UCSD-AML1 (cell line): Measurements from ENCODE around the gene FOXF1.

ENCODE experiments used
- DNase-seq: peaks from one replicate; lab custom pipeline; 2025; ENCODE audit not compliant: unreplicated experiment; lab: John Stamatoyannopoulos, UW

The FOXF1 gene

GRCh38 chr16:86515777-86516622 lies 5.7 kb downstream of the FOXF1 start:
- no peak for DNase-seq

GRCh38 chr16:86516623-86517003 lies 6.3 kb downstream of the FOXF1 start:
- no peak for DNase-seq

- no peak for DNase-seq
These were observed 6.7 kb downstream of the FOXF1 start for GRCh38 chr16:86517033-86517432.

- peak; percentile 58 for DNase-seq
These were observed 7.4 kb downstream of the FOXF1 start for GRCh38 chr16:86517652-86518258.

GRCh38 chr16:86519007-86519648 lies 8.8 kb downstream of the FOXF1 start:
- DNase-seq = no peak

GRCh38 chr16:86519649-86520316 lies 9.5 kb downstream of the FOXF1 start:
- peak; percentile 62 for DNase-seq

- DNase-seq = no peak
These were observed 10.2 kb downstream of the FOXF1 start for GRCh38 chr16:86520317-86521210.

- no peak for DNase-seq
These were observed 11.2 kb downstream of the FOXF1 start for GRCh38 chr16:86521236-86522197.

GRCh38 chr16:86522634-86523033 lies 12.3 kb downstream of the FOXF1 start:
- DNase-seq = no peak

GRCh38 chr16:86523166-86523740 lies 12.9 kb downstream of the FOXF1 start:
- DNase-seq = no peak

GRCh38 chr16:86524029-86524428 lies 13.7 kb downstream of the FOXF1 start:
- DNase-seq = no peak

GRCh38 chr16:86525696-86526095 lies 15.4 kb downstream of the FOXF1 start:
- DNase-seq = no peak

- DNase-seq = no peak
These were observed 17.0 kb downstream of the FOXF1 start for GRCh38 chr16:86527366-86527765.

GRCh38 chr16:86528061-86528929 lies 18.0 kb downstream of the FOXF1 start:
- no peak for DNase-seq

GRCh38 chr16:86529160-86529559 lies 18.8 kb downstream of the FOXF1 start:
- no peak for DNase-seq

GRCh38 chr16:86530251-86531190 lies 20.2 kb downstream of the FOXF1 start:
- DNase-seq = no peak

GRCh38 chr16:86531191-86531545 lies 20.8 kb downstream of the FOXF1 start:
- DNase-seq = no peak
